SK-N-MC (cell line): ENCODE measurements around the gene DNPH1.

Experiments used
- EZH2 ChIP-seq: fragments of 200-600 bp; sonication (generic); IDR thresholded peaks from one replicate; pipeline ENCODE4 v1.6.1; 2017; ENCODE audit warnings: antibody characterized with exemption
- FOXP2 ChIP-seq: optimal IDR thresholded peaks from 2 replicates; pipeline ENCODE3; 2011; ENCODE audit warnings: mild to moderate bottlenecking, moderate library complexity; ENCODE audit not compliant: insufficient read depth; ENCODE audit errors: extremely low read length, control extremely low read depth
- POLR2AphosphoS5 ChIP-seq: IDR thresholded peaks from 2 replicates; pipeline ENCODE4 v1.6.1; 2012; ENCODE audit warnings: mild to moderate bottlenecking, low read depth, low read length, borderline replicate concordance

GRCh38 chr6:43261198-43261597 lies 31.9 kb upstream of the DNPH1 start:
- TF ChIP-seq POLR2AphosphoS5 (no peak), EZH2 (no peak), FOXP2 (no peak)
